CD4-positive, alpha-beta T cell treated with Interleukin-6 for 4 hours (primary cell): Measurements from ENCODE around the gene OR4P4.

Source experiments
- DNase-seq: peaks from one replicate; pipeline ENCODE4 v3.0.0-alpha.2; 2020; ENCODE audit warnings: mixed read lengths

Gene OR4P4

GRCh38 chr11:55634813-55635212 is at the start of gene OR4P4:
Gene OR4P4, plus strand, starts transcription at chr11:55635113.
- no peak for DNase-seq

- DNase-seq = no peak
Observed at GRCh38 chr11:55607545-55607944, 27.4 kb upstream of the OR4P4 start, which contains the start of gene OR4C11. Gene OR4C11, minus strand, starts transcription at chr11:55607645. Its CDS starts 3,272 bp downstream, at chr11:55604373.

GRCh38 chr11:55624531-55624930 is 10.4 kb upstream of the OR4P4 start:
- DNase-seq = no peak

- no peak for DNase-seq
Observed at GRCh38 chr11:55648027-55648426, 13.1 kb downstream of the OR4P4 start, which contains the start of gene OR4S2. Gene OR4S2, plus strand, starts transcription at chr11:55648327. Its CDS starts 2,577 bp downstream, at chr11:55650904.

GRCh38 chr11:55652560-55652959 is 17.6 kb downstream of the OR4P4 start:
- DNase-seq = no peak

- DNase-seq = no peak
Observed at GRCh38 chr11:55655096-55655495, 20.2 kb downstream of the OR4P4 start.

- DNase-seq = no peak
Observed at GRCh38 chr11:55658031-55658573, 23.2 kb downstream of the OR4P4 start.

GRCh38 chr11:55658608-55659007 is 23.7 kb downstream of the OR4P4 start:
- no peak for DNase-seq

- DNase-seq = no peak
Observed at GRCh38 chr11:55661901-55662300, 27.0 kb downstream of the OR4P4 start, which contains the start of gene OR4C6. Gene OR4C6, plus strand, starts transcription at chr11:55662201. Its CDS starts 2,966 bp downstream, at chr11:55665167.

- DNase-seq = no peak
Observed at GRCh38 chr11:55669376-55669775, 34.5 kb downstream of the OR4P4 start.

GRCh38 chr11:55673860-55674259 is 38.9 kb downstream of the OR4P4 start:
- DNase-seq = no peak
